ENCODE measurements around the gene FIGN. TPM values are rescaled to one million over a fixed set of nuclear protein-coding genes. Genes with fewer than 3 reads are reported as not detected.

The FIGN gene
- total RNA-seq, 1 experiment from 2014 or later: not detected

DNA sequence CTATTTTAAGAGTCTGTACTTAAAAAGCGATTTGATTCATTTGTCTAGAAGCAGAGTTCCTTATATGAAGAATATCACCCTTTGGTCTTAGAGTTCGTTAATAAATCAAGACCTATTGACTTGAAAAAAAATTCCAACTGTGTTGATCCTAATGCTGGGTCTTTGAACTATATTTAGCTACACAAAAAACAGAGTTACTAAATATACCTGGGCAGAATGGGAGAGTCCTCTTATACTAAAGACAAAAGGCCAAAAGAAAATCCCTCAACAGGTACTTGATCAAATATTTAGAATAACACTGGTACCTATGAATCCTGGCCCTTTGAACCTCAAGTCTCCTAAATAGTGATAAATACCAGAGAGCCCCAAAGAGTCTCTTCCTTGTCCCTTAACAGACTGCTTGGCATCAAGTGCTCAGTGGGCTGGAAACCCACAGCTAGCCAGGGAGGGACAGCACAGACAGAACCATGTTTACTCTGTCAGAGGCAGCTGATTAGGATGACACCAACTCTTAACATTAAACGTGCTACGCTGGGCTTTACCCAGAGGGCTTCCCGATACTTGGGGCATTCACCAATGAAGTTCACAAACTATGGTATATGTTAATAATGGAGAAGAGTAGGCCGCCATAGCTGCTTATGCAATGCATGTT, 95.1 kb downstream of the FIGN start:
- Histone ChIP-seq H3K9me3 (ENCODE audit: control insufficient read depth in 1 of 2, insufficient read depth in 1 of 2, low read depth in 1 of 2, low read length in 2 of 2) (no peaks in the 10 kb centered on the region), H3K79me2 (ENCODE audit: insufficient read depth, low read length) (no peaks in the 10 kb centered on the region), H2AFZ (ENCODE audit: low read depth, low read length, poor library complexity, severe bottlenecking) (no peak overlapping the region), H3K27ac (ENCODE audit: low read depth, low read length) (no peak overlapping the region), H3K9ac (ENCODE audit: low read length) (no peak overlapping the region), H3K4me3 (replicated peaks in 1 of 2; ENCODE audit: low read depth in 1 of 2, low read length in 2 of 2) (no peak overlapping the region), H3K9me2 (ENCODE audit: insufficient read depth) (no peaks in the 10 kb centered on the region), H4K20me1 (ENCODE audit: insufficient read depth) (no peaks in the 10 kb centered on the region), H3K27me3 (ENCODE audit: insufficient read depth, low read length) (peaks cover 12% of the 10 kb centered on the region; the same call in 1 of the 2 replicates), H3K4me2 (ENCODE audit: low read length) (no peak overlapping the region), H3K4me1 (ENCODE audit: control insufficient read depth in 1 of 2, insufficient read depth in 2 of 2, low read length in 2 of 2) (no peaks in the 10 kb centered on the region), H3K36me3 (ENCODE audit: control insufficient read depth in 1 of 2, insufficient read depth in 2 of 2, low read length in 2 of 2) (no peaks in the 10 kb centered on the region)
- ChIA-PET POLR2A (no interaction called here), CTCF (no interaction called here), RAD21 (ENCODE audit: low non-redundant PET in 1 of 2, low total read pairs in 2 of 2, uncharacterized antibody in 2 of 2, unreplicated experiment in 2 of 2) (no interaction called here)
- no peak for ATAC-seq
- TF ChIP-seq, protein P1, sequence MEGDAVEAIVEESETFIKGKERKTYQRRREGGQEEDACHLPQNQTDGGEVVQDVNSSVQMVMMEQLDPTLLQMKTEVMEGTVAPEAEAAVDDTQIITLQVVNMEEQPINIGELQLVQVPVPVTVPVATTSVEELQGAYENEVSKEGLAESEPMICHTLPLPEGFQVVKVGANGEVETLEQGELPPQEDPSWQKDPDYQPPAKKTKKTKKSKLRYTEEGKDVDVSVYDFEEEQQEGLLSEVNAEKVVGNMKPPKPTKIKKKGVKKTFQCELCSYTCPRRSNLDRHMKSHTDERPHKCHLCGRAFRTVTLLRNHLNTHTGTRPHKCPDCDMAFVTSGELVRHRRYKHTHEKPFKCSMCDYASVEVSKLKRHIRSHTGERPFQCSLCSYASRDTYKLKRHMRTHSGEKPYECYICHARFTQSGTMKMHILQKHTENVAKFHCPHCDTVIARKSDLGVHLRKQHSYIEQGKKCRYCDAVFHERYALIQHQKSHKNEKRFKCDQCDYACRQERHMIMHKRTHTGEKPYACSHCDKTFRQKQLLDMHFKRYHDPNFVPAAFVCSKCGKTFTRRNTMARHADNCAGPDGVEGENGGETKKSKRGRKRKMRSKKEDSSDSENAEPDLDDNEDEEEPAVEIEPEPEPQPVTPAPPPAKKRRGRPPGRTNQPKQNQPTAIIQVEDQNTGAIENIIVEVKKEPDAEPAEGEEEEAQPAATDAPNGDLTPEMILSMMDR (IDR thresholded peaks at IDR 0.05 in 2 of 3, conservative IDR thresholded peaks at IDR 0.05 in 1 of 3; ENCODE audit: borderline replicate concordance in 1 of 3, insufficient read depth in 1 of 3, low read depth in 2 of 3, low read length in 2 of 3): no peak
- TF ChIP-seq JUND (IDR thresholded peaks at IDR 0.05) (no peak), TCF7L2 (IDR thresholded peaks at IDR 0.05; ENCODE audit: borderline replicate concordance, extremely low read depth, insufficient read depth, insufficient read length) (no peak), EGR1 (IDR thresholded peaks at IDR 0.05; ENCODE audit: low read depth) (no peak), SRF (IDR thresholded peaks at IDR 0.05; ENCODE audit: low read depth) (no peak)
- TF ChIP-seq, protein P2, sequence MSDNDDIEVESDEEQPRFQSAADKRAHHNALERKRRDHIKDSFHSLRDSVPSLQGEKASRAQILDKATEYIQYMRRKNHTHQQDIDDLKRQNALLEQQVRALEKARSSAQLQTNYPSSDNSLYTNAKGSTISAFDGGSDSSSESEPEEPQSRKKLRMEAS (IDR thresholded peaks at IDR 0.05): no peak
- TF ChIP-seq, protein P3, sequence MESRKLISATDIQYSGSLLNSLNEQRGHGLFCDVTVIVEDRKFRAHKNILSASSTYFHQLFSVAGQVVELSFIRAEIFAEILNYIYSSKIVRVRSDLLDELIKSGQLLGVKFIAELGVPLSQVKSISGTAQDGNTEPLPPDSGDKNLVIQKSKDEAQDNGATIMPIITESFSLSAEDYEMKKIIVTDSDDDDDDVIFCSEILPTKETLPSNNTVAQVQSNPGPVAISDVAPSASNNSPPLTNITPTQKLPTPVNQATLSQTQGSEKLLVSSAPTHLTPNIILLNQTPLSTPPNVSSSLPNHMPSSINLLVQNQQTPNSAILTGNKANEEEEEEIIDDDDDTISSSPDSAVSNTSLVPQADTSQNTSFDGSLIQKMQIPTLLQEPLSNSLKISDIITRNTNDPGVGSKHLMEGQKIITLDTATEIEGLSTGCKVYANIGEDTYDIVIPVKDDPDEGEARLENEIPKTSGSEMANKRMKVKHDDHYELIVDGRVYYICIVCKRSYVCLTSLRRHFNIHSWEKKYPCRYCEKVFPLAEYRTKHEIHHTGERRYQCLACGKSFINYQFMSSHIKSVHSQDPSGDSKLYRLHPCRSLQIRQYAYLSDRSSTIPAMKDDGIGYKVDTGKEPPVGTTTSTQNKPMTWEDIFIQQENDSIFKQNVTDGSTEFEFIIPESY (IDR thresholded peaks at IDR 0.05; ENCODE audit: extremely low read depth, insufficient replicate concordance, low read length): no peak
- BruUV-seq (replicated peaks): no TSS peak
- intact Hi-C loops (cut with micrococcal nuclease): no loop called here
- DNase-seq (ENCODE audit: low read depth, low spot score): no peak

All from HCT116 (cell line).